Osteocyte (in vitro differentiated cells): ENCODE results near the gene NFAT5. TPM values are rescaled to one million over a fixed set of nuclear protein-coding genes. Genes with fewer than 3 reads are reported as not detected.
A peak's percentile ranks its signal among the peaks of the same experiment; 100 is the strongest.

ENCODE experiments used
- DNase-seq: peaks from one replicate; pipeline ENCODE4 v3.0.0; 2021; ENCODE audit warnings: mixed read lengths; ENCODE audit not compliant: unreplicated experiment; ENCODE audit errors: extremely low spot score
- H3K27ac Mint-ChIP-seq: one replicate; pipeline ENCODE4 v1.8.0; 2021; ENCODE audit warnings: mild to moderate bottlenecking, mixed read lengths; ENCODE audit not compliant: unreplicated experiment
- H3K27me3 Mint-ChIP-seq: one replicate; pipeline ENCODE4 v1.8.0; 2021; ENCODE audit warnings: mixed read lengths; ENCODE audit not compliant: unreplicated experiment
- H3K36me3 Mint-ChIP-seq: one replicate; pipeline ENCODE4 v1.8.0; 2021; ENCODE audit warnings: mixed read lengths; ENCODE audit not compliant: unreplicated experiment
- H3K4me1 Mint-ChIP-seq: one replicate; pipeline ENCODE4 v1.8.0; 2021; ENCODE audit warnings: mixed read lengths; ENCODE audit not compliant: unreplicated experiment
- H3K4me3 Mint-ChIP-seq: one replicate; pipeline ENCODE4 v1.8.0; 2021; ENCODE audit warnings: mild to moderate bottlenecking, moderate library complexity, mixed read lengths; ENCODE audit not compliant: unreplicated experiment
- H3K9me3 Mint-ChIP-seq: one replicate; pipeline ENCODE4 v1.8.0; 2021; ENCODE audit warnings: mixed read lengths; ENCODE audit not compliant: unreplicated experiment
- total RNA-seq: library from RNA; stranded (reverse); gene quantifications from 2 replicates; pipeline ENCODE4 v1.2.1, GENCODE V29; 2021
- TF ChIP-seq, protein P1 (sequence below): fragments of 200-600 bp; sonication (generic); IDR thresholded peaks from 2 replicates; pipeline ENCODE4 v1.5.0; 2021; ENCODE audit warnings: antibody characterized with exemption, mild to moderate bottlenecking, moderate library complexity

The NFAT5 gene
- total RNA-seq, 1 donor from 2014 or later, result 55.0 TPM

- TF ChIP-seq, protein P1, sequence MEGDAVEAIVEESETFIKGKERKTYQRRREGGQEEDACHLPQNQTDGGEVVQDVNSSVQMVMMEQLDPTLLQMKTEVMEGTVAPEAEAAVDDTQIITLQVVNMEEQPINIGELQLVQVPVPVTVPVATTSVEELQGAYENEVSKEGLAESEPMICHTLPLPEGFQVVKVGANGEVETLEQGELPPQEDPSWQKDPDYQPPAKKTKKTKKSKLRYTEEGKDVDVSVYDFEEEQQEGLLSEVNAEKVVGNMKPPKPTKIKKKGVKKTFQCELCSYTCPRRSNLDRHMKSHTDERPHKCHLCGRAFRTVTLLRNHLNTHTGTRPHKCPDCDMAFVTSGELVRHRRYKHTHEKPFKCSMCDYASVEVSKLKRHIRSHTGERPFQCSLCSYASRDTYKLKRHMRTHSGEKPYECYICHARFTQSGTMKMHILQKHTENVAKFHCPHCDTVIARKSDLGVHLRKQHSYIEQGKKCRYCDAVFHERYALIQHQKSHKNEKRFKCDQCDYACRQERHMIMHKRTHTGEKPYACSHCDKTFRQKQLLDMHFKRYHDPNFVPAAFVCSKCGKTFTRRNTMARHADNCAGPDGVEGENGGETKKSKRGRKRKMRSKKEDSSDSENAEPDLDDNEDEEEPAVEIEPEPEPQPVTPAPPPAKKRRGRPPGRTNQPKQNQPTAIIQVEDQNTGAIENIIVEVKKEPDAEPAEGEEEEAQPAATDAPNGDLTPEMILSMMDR, result no peak
- peaks cover 4% of the 10 kb centered on the region for H3K4me1 Mint-ChIP-seq
- H3K27me3 Mint-ChIP-seq, result no peaks in the 10 kb centered on the region
- peak; percentile 49 for DNase-seq
- H3K9me3 Mint-ChIP-seq, result no peaks in the 10 kb centered on the region
- peak overlapping the region; percentile 47 for H3K27ac Mint-ChIP-seq
- H3K4me3 Mint-ChIP-seq, result no peak overlapping the region
- H3K36me3 Mint-ChIP-seq, result peaks cover 52% of the 10 kb centered on the region
Measured at GRCh38 chr16:69712914-69713581, 147.3 kb downstream of the NFAT5 start.

GRCh38 chr16:69717066-69717465 lies 151.3 kb downstream of the NFAT5 start:
- no peak overlapping the region for H3K27ac Mint-ChIP-seq
- H3K36me3 Mint-ChIP-seq, result peaks cover 48% of the 10 kb centered on the region
- H3K4me3 Mint-ChIP-seq, result no peak overlapping the region
- no peak for DNase-seq
- H3K9me3 Mint-ChIP-seq, result no peaks in the 10 kb centered on the region
- TF ChIP-seq, protein P1, result no peak
- H3K4me1 Mint-ChIP-seq, result peaks cover 14% of the 10 kb centered on the region
- no peaks in the 10 kb centered on the region for H3K27me3 Mint-ChIP-seq

DNA sequence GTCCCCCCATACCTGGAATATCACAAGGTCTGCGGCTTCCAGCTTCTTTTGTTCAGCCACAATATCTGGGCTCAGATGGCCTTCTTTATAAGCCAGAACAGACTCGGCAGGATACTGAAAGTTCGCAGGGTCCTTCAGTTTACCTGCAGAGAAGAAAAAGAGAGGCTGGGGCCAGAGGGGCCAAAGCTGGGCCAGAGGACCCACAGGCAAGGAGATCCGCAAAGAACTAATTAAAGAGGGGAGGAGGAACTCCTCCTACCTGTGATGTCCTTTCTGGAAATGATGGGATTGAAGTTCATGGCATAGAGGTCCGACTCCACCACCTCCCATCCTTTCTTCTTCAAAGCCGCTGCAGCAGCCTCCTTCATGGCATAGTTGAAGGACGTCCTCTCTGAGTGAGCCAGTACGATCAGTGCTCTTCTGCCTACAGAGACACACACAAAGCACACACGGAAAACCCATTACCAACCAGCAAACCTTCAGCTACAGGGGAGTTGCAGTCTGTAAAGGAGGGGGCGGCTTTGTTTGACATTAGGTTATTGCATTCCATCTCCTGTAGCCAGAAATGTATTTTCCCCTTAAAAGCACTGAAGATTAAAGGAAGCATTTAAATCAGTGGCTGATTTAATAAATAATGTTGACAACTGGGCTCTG lies 152.5 kb downstream of the NFAT5 start:
- Mint-ChIP-seq H3K9me3 (no peaks in the 10 kb centered on the region), H3K27me3 (no peaks in the 10 kb centered on the region), H3K36me3 (peaks cover 40% of the 10 kb centered on the region), H3K4me3 (no peak overlapping the region), H3K4me1 (peaks cover 22% of the 10 kb centered on the region), H3K27ac (no peak overlapping the region)
- TF ChIP-seq, protein P1, result no peak
- DNase-seq, result peak; percentile 51

DNA sequence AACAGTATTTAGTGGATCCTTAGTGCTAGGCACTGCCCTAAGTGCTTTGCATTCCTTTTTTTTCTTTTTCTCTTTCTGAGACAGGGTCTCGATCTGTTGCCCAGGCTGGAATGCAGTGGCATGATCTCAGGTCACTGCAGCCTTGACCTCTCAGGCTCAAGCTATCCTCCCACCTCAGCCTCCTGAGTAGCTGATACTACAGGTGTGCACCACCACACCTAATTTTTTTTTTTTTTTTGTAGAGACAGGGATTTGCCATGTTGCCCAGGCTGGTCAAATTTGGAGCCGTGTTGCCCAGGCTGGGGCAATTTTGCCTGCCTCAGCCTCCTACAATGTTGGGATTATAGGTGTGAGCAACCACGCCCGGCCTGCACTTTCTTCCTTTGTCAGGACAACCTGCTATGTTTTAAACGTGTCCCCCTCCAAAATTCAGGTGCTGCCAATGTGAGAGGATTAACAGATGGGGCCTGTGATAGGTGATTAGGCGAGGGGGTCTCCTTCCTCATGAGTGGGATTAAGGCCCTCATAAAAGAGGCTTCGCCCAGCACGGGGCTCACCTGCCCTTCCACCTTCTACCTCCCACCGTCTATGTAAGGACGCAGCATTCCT lies 155.2 kb downstream of the NFAT5 start:
- no peaks in the 10 kb centered on the region for H3K27me3 Mint-ChIP-seq
- peaks cover 28% of the 10 kb centered on the region for H3K36me3 Mint-ChIP-seq

More for the DNA sequence above, 155.2 kb downstream of the NFAT5 start:
- Mint-ChIP-seq H3K27ac (no peak overlapping the region), H3K9me3 (no peaks in the 10 kb centered on the region), H3K4me1 (peaks cover 41% of the 10 kb centered on the region), H3K4me3 (no peak overlapping the region)
- DNase-seq, result peak; percentile 46
- TF ChIP-seq, protein P1, result no peak
